Spleen (tissue), 11 donors: ENCODE data around the gene FOXO3. TPM values are rescaled to one million over a fixed set of nuclear protein-coding genes. Genes with fewer than 3 reads are reported as not detected.

Source experiments
- DNase-seq: peaks from one replicate; pipeline ENCODE4 v3.0.0-alpha.2; 2020
- H3K27ac ChIP-seq, 8 donors: fragments of 200-600 bp; sonication (generic) in 7 of 8; 1 replicate in 4 of 8; 2 replicates in 4 of 8; pipeline versions ENCODE4 v1.5.0 to v1.8.0; 2016 to 2021; ENCODE audit warnings: inconsistent platforms in 4 of 8, mild to moderate bottlenecking in 4 of 8, moderate library complexity in 1 of 8
- H3K27me3 ChIP-seq, 7 donors: fragments of 200-600 bp; sonication (generic) in 6 of 7; replicated peaks in 1 of 7; 1 replicate in 4 of 7; 2 replicates in 3 of 7; pipeline versions ENCODE4 v1.5.0 to v1.8.0; 2016 to 2021; ENCODE audit warnings: inconsistent platforms in 3 of 7, mild to moderate bottlenecking in 1 of 7
- H3K36me3 ChIP-seq, 6 donors: fragments of 200-600 bp; sonication (generic) in 5 of 6; 1 replicate in 4 of 6; 2 replicates in 2 of 6; pipeline versions ENCODE4 v1.5.0 to v1.8.0; 2016 to 2021; ENCODE audit warnings: inconsistent platforms in 2 of 6
- H3K4me1 ChIP-seq, 6 donors: fragments of 200-600 bp; sonication (generic) in 5 of 6; 1 replicate in 3 of 6; 2 replicates in 3 of 6; pipeline versions ENCODE4 v1.5.0 to v1.8.0; 2016 to 2021; ENCODE audit warnings: inconsistent platforms in 3 of 6
- H3K4me3 ChIP-seq, 8 donors: fragments of 200-600 bp; sonication (generic) in 7 of 8; 1 replicate in 4 of 8; 2 replicates in 4 of 8; pipeline versions ENCODE4 v1.5.0 to v1.8.0; 2016 to 2021; ENCODE audit warnings: inconsistent platforms in 4 of 8, mild to moderate bottlenecking in 4 of 8, moderate library complexity in 2 of 8
- H3K9me3 ChIP-seq, 8 donors: fragments of 200-600 bp; sonication (generic) in 7 of 8; 1 replicate in 4 of 8; 2 replicates in 4 of 8; pipeline versions ENCODE4 v1.5.0 to v1.8.0; 2016 to 2021; ENCODE audit warnings: inconsistent platforms in 4 of 8
- CTCF ChIP-seq, 11 experiments: fragments of 200-600 bp in 7 of 11; fragments of 450-650 bp in 4 of 11; sonication (generic) in 4 of 11; IDR thresholded peaks in 8 of 11; conservative IDR thresholded peaks in 3 of 11; 1 replicate in 7 of 11; 2 replicates in 4 of 11; pipeline versions ENCODE4 v1.4.0 to v1.8.0; 2016 to 2021; ENCODE audit warnings: antibody characterized with exemption in 11 of 11, inconsistent platforms in 4 of 11, mild to moderate bottlenecking in 1 of 11
- POLR2A ChIP-seq, 3 donors: fragments of 450-650 bp; IDR thresholded peaks; one replicate each; pipeline ENCODE4 v1.5.1; 2017; ENCODE audit warnings: antibody characterized with exemption in 3 of 3, mild to moderate bottlenecking in 1 of 3
- POLR2AphosphoS5 ChIP-seq, 3 donors: sonication (generic); formaldehyde crosslinking; IDR thresholded peaks; one replicate each; pipeline ENCODE4 v1.5.1; 2017; ENCODE audit warnings: antibody characterized with exemption in 3 of 3
- WGBS, 5 donors: extraction: QIAGEN DNeasy Blood & Tissue Kit in 3 of 5; methylation state at CpG; one replicate each; pipeline versions ENCODE4 v1.1.5 to v1.1.7; 2013 to 2018; 5-methylcytosine and 5-hydroxymethylcytosine counted together
- intact Hi-C: fragments of 100-400 bp; cut with DNase I; formaldehyde crosslinking; loops from one replicate; pipeline ENCODE4 v1.15.0; 2023; ENCODE audit warnings: low total_unique reads
- polyA plus RNA-seq, 3 donors: library from polyadenylated mRNA; stranded (reverse); fragments of 200-250 nt; gene quantifications; one replicate each; pipeline ENCODE4 v1.2.1, GENCODE V29; 2013
- total RNA-seq, 7 donors: library from RNA; depleted of rRNA in 3 of 7; stranded (reverse); fragments of >200 nt in 3 of 7; fragmentation: NEBNext Ultra II Directional in 4 of 7; extraction: Animal tissue kit (Norgen Biotek cat#: 25700) in 4 of 7; gene quantifications; one replicate each; pipeline versions ENCODE4 v1.1.0 to v1.2.1, GENCODE V29; 2016 to 2021
- donor health status: healthy with polysubstance abuse.
- donor health status: DM: no; HTN: no; CAD: no; lungs with moderate emphysema.
- donor health status: DM: no; HTN: no; CAD: no.
- donor health status: Bipolar disorder and iron deficiency.
- donor health status: healthy.
- donor health status: DM: no; HTN: no; CAD: no.
- donor health status: DM: yes; HTN: yes; CAD: no.

FOXO3 gene
- total and polyA plus RNA-seq, 10 donors, result 9.4 to 86.9 (median 67.0) TPM

DNA sequence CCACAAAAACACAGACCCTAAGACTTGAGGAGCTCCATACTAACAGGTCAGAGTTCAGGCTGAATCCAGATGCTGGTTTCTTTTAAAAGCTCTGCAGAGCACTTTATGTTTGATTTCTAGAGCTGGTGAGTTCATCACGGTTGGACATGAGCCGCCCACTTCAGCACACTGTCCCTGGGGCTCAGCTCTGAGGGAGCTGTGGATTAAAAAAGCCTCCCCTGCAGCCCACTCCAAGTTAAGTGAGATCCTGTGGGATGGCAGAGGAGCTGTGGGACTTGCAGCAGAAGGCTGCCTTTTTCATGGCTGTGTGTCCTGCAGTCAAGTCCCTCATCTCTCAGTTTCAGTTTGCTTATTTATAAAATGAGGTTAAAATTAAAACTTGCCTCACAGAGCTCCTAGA, 110.5 kb downstream of the FOXO3 start:
- TF ChIP-seq POLR2AphosphoS5 (IDR thresholded peaks at IDR 0.05), result no peak
- no peak for TF ChIP-seq POLR2A (IDR thresholded peaks at IDR 0.05)
- TF ChIP-seq CTCF (IDR thresholded peaks at IDR 0.05 in 8 of 11, conservative IDR thresholded peaks at IDR 0.05 in 3 of 11), result no peak
- intact Hi-C loops, result no loop called here

GRCh38 chr6:108671790-108672189, 111.1 kb downstream of the FOXO3 start:
- Histone ChIP-seq H3K36me3 (peaks cover 0 to 24% (median 2%) of the 10 kb centered on the region in 6 donors), H3K27ac (peak overlapping the region in 2 of 8 donors; percentile 21 to 31), H3K27me3 (no peaks in the 10 kb centered on the region), H3K4me3 (no peak overlapping the region), H3K4me1 (peaks cover 16 to 95% (median 44%) of the 10 kb centered on the region in 6 donors), H3K9me3 (no peaks in the 10 kb centered on the region)
- 79 to 96% (median 86%) methylated on average over 4 of the region's 4 CpGs for WGBS, 5 donors
- DNase-seq, result no peak
- TF ChIP-seq CTCF (IDR thresholded peaks at IDR 0.05 in 8 of 11, conservative IDR thresholded peaks at IDR 0.05 in 3 of 11) (no peak), POLR2A (IDR thresholded peaks at IDR 0.05) (no peak), POLR2AphosphoS5 (IDR thresholded peaks at IDR 0.05) (no peak)
- intact Hi-C loops, result no loop called here

More for the DNA sequence above, 110.5 kb downstream of the FOXO3 start:
- H3K4me1 ChIP-seq, result peaks cover 12 to 94% (median 44%) of the 10 kb centered on the region in 6 donors
- no peak for DNase-seq
- H3K27ac ChIP-seq, result peak overlapping the region in 2 of 8 donors; percentile 21 to 37
- no peaks in the 10 kb centered on the region for H3K9me3 ChIP-seq
- H3K27me3 ChIP-seq, result no peaks in the 10 kb centered on the region
- peaks cover 0 to 30% (median 2%) of the 10 kb centered on the region in 6 donors for H3K36me3 ChIP-seq
- H3K4me3 ChIP-seq, result no peak overlapping the region
- WGBS, 5 donors, result 74 to 95% (median 88%) methylated on average over 2 of the region's 2 CpGs

DNA sequence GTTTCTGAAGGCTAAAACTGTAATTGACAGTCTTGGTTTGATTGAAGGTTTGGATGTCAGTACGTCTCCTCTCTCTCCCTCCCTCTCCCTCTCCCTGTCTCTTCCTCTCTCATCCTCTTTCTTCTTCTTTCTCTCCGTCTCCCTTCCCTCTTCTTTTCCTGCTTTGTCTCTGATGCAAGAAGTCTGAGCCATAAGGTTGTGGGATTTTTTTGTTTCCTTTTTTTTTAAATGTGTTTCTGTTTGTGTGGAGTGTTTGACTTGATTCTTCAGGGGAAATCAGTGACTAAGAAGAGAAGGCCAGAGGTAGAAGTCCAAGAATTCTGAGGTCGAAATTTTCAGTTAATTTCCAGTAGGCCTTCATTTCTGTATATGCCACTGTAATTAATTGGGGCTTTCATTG, 111.9 kb downstream of the FOXO3 start:
- H3K27me3 ChIP-seq, result no peaks in the 10 kb centered on the region
- peaks cover 0 to 20% (median 2%) of the 10 kb centered on the region in 6 donors for H3K36me3 ChIP-seq
- peaks cover 16 to 96% (median 40%) of the 10 kb centered on the region in 6 donors for H3K4me1 ChIP-seq
- no peak overlapping the region for H3K4me3 ChIP-seq
- H3K27ac ChIP-seq, result peak overlapping the region in 3 of 8 donors; percentile 6 to 31 (median 21)
- intact Hi-C loops, result no loop called here
- 55 to 85% (median 65%) methylated on average over 3 of the region's 3 CpGs for WGBS, 5 donors
- no peak for DNase-seq
- H3K9me3 ChIP-seq, result no peaks in the 10 kb centered on the region
- no peak for TF ChIP-seq POLR2AphosphoS5 (IDR thresholded peaks at IDR 0.05)

DNA sequence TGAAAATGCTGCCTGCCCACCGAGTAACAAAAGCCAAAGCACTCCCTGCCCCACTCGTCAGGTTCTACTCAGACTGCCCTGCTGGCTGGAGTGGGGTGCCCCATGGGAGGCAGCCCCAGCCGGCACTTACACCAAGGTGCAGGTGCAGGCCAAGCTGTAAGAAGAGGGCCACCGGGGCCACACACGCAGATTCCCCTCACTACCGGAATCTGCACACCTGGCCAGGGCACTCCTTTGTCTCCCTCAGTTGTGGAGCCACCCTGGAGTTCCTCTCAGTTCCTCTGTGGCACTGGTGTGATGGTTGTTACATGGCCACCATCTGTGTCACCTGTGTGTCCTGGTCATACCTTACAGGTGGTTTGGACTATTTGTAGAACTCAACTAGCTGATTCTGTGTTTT, 112.4 kb downstream of the FOXO3 start:
- no peak for DNase-seq
- Histone ChIP-seq H3K4me1 (peaks cover 16 to 95% (median 38%) of the 10 kb centered on the region in 6 donors), H3K36me3 (peaks cover 0 to 15% (median 1%) of the 10 kb centered on the region in 6 donors), H3K4me3 (no peak overlapping the region), H3K27ac (peak overlapping the region in 2 of 8 donors; percentile 10 to 31), H3K27me3 (no peaks in the 10 kb centered on the region), H3K9me3 (no peaks in the 10 kb centered on the region)
- no peak for TF ChIP-seq CTCF (IDR thresholded peaks at IDR 0.05 in 8 of 11, conservative IDR thresholded peaks at IDR 0.05 in 3 of 11)
- TF ChIP-seq POLR2AphosphoS5 (IDR thresholded peaks at IDR 0.05), result peak; percentile 57 to 71 (median 66)
- no peak for TF ChIP-seq POLR2A (IDR thresholded peaks at IDR 0.05)
- intact Hi-C loops, result no loop called here
- WGBS, 5 donors, result 83 to 100% (median 91%) methylated on average over 2 to 6 of the region's 6 CpGs
